ENCODE data around the gene NUCKS1.

The NUCKS1 gene

GRCh38 chr1:205746757-205747412, 3.1 kb downstream of the NUCKS1 start:
- H3K9me3 Mint-ChIP-seq = no peaks in the 10 kb centered on the region
- peak overlapping the region; percentile 26 to 80 (median 61) for H3K27ac Mint-ChIP-seq
- no peaks in the 10 kb centered on the region for H3K27me3 Mint-ChIP-seq (ENCODE audit: low read depth)
- H3K4me3 Mint-ChIP-seq = peak overlapping the region; percentile 71 to 92 (median 85)
- no peak for TF ChIP-seq CTCF (IDR thresholded peaks at IDR 0.05; ENCODE audit: unreplicated experiment in 3 of 3)
- peaks cover 33% of the 10 kb centered on the region for H3K4me1 Mint-ChIP-seq
- H3K36me3 Mint-ChIP-seq (ENCODE audit: low read depth) = peaks cover 11% of the 10 kb centered on the region

DNA sequence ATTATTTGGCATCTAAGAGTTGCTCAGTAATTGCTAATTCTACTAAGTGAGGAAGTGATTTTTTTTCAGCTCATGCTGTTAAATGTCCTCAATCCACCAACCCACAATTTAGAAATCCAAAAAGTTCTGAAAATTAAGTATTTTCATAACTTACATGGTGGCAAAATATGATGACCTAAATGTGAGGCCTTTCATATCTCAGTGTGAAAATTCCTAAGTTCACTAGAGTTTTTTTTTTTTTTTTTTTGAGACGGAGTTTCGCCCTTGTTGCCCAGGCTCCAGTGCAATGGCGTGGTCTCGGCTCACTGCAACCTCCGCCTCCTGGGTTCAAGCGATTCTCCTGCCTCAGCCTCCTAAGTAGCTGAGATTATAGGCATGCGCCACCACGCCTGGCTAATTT, 5.6 kb downstream of the NUCKS1 start:
- peak overlapping the region in 2 of 3 experiments; percentile 48 to 88 for H3K27ac Mint-ChIP-seq
- no peak for TF ChIP-seq CTCF (IDR thresholded peaks at IDR 0.05; ENCODE audit: unreplicated experiment in 3 of 3)
- H3K9me3 Mint-ChIP-seq = no peaks in the 10 kb centered on the region
- H3K36me3 Mint-ChIP-seq (ENCODE audit: low read depth) = peaks cover 15% of the 10 kb centered on the region
- no peaks in the 10 kb centered on the region for H3K27me3 Mint-ChIP-seq (ENCODE audit: low read depth)
- H3K4me3 Mint-ChIP-seq = peak overlapping the region in 1 of 3 experiments; percentile 37
- H3K4me1 Mint-ChIP-seq = peaks cover 38% of the 10 kb centered on the region

DNA sequence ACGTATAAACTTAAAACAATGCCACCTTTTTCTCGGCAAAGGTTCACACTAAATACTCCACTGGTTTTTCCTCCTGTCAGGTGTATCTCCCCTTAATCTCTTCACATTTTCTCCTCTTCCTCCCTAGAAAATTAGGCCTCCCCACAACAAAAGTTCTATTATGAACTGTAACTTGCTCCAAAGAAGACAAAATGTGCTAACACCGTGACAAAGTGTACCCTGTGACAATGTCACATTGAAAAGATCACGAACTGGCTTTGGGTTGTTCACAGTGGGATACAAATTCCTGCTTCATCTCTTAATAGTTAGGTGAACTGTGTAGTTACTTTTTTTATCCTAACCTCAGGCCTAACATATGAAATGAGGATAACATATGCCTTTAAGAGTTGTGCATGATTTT, 6.0 kb downstream of the NUCKS1 start:
- H3K9me3 Mint-ChIP-seq = no peaks in the 10 kb centered on the region
- peaks cover 20% of the 10 kb centered on the region for H3K36me3 Mint-ChIP-seq (ENCODE audit: low read depth)
- H3K27me3 Mint-ChIP-seq (ENCODE audit: low read depth) = no peaks in the 10 kb centered on the region
- peak overlapping the region; percentile 48 to 88 (median 50) for H3K27ac Mint-ChIP-seq
- H3K4me3 Mint-ChIP-seq = peak overlapping the region in 2 of 3 experiments; percentile 18 to 37
- no peak for TF ChIP-seq CTCF (IDR thresholded peaks at IDR 0.05; ENCODE audit: unreplicated experiment in 3 of 3)
- peaks cover 42% of the 10 kb centered on the region for H3K4me1 Mint-ChIP-seq

DNA sequence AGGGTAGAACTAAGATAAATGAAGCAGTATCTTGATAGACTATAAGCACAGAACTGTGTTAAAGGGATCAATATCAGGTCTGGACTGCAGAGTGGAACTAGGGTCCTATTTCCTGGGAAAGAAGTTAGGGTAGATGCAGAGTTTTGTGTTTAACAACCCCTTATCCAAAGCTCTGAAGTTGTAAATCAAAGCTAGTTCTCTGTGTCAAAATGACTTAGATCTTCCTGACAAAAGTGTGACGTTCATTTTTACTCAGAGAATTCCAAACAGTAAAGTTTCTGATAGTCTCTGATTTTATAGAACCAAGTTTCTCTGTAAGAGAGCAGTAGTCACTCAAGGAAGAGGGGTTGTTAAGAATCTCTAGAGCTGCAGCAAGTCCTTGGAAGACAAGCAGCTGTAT, 8.3 kb downstream of the NUCKS1 start:
- Mint-ChIP-seq H3K36me3 (ENCODE audit: low read depth) (peaks cover 30% of the 10 kb centered on the region), H3K27ac (peak overlapping the region; percentile 34 to 83 (median 66)), H3K27me3 (ENCODE audit: low read depth) (no peaks in the 10 kb centered on the region), H3K4me3 (no peak overlapping the region), H3K4me1 (peaks cover 43% of the 10 kb centered on the region), H3K9me3 (no peaks in the 10 kb centered on the region)
- no peak for TF ChIP-seq CTCF (IDR thresholded peaks at IDR 0.05; ENCODE audit: unreplicated experiment in 3 of 3)

DNA sequence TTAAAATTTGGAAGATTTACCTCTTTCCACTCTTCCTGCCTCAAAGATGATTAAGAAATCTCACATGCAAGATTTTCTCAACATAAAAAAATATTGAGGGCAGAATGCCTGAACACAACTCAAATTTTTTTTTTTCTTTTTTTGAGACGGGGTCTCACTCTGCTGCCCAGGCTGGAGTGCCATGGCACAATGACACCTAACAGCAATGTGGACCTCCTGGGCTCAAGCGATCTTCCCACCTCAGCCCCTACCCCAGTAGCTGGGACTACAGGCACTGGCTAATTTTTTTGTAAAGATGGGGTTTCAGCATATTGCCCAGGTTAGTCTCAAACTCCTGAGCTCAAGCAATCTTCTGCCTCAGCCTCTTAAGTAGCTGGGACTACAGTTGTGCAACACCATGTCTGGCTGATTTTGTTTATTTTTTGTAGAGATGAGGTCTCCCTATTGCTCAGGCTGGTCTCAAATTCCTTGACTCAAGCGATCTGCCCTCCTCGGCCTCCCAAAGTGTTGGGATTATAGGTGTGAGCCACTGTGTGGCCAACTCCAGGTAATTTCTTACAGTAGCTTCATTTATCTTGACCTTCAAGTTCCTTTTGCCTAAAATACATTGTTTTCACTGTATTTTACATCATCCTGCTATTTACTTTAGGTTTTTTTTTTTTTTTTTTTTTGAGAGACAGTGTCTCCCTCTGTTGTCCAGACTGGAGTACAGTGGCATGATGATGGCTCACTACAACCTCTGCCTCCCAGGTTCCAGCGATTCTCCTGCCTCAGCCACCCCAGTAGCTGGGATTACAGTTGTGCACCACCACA, 10.4 kb downstream of the NUCKS1 start:
- Mint-ChIP-seq H3K4me1 (peaks cover 36% of the 10 kb centered on the region), H3K4me3 (no peak overlapping the region), H3K9me3 (no peaks in the 10 kb centered on the region), H3K27me3 (ENCODE audit: low read depth) (no peaks in the 10 kb centered on the region), H3K27ac (peak overlapping the region in 1 of 3 experiments; percentile 48), H3K36me3 (ENCODE audit: low read depth) (peaks cover 37% of the 10 kb centered on the region)
- TF ChIP-seq CTCF (IDR thresholded peaks at IDR 0.05; ENCODE audit: unreplicated experiment in 3 of 3) = no peak

Data from nephron (organoid).